ENCODE data around the gene P2RY11. TPM values are rescaled to one million over a fixed set of nuclear protein-coding genes. Genes with fewer than 3 reads are reported as not detected.

The P2RY11 gene
- total and polyA plus RNA-seq, 2 of the 4 experiments (the other 2 are of a cell fraction), result 0.54 to 4.5 TPM

DNA sequence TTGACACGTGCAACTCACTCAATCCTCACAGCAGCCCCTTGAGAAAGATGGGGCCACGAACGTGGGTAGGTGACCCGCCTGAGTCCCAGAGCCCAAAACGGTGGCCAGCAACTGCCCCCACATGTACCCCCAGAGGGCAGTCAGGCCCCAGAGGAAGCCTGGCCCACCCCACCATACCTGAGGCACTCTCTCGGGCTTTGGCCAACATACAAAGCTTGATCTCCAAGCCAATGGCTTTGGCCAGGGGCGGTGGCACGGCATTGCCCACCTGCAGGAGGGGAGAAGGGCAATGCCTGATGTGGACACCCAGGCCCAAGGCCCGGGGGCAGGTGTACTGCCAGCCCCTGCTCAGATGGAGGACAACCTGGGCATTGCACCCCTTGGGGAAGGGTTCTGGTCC lies 22.5 kb downstream of the P2RY11 start:
- Histone ChIP-seq H2BK20ac (ENCODE audit: low read depth, low read length) (no peak overlapping the region), H2BK15ac (ENCODE audit: low read depth, low read length) (no peak overlapping the region), H4K5ac (ENCODE audit: low read depth, low read length) (no peak overlapping the region), H3K4me2 (ENCODE audit: low read depth, low read length) (no peak overlapping the region), H2BK120ac (ENCODE audit: low read depth, low read length) (no peak overlapping the region), H2AK5ac (ENCODE audit: low read depth, low read length) (no peak overlapping the region), H4K20me1 (ENCODE audit: insufficient read depth, low read length) (no peaks in the 10 kb centered on the region; the same call in 1 of the 2 replicates), H2BK5ac (ENCODE audit: low read depth, low read length, poor library complexity, severe bottlenecking) (no peak overlapping the region), H3K18ac (ENCODE audit: low read depth, low read length) (no peak overlapping the region), H2AFZ (replicated peaks; ENCODE audit: low read length, poor library complexity) (no peak overlapping the region), H3K27me3 (ENCODE audit: control insufficient read depth, insufficient read depth, low read length) (no peaks in the 10 kb centered on the region), H3K4me1 (ENCODE audit: control insufficient read depth, insufficient read depth, low read length) (peaks cover 3% of the 10 kb centered on the region; the same call in 1 of the 2 replicates), H3K36me3 (ENCODE audit: control insufficient read depth, insufficient read depth, low read length) (peaks cover 61% of the 10 kb centered on the region), H3K9me3 (ENCODE audit: control insufficient read depth, insufficient read depth, low read length) (no peaks in the 10 kb centered on the region), H3K14ac (replicated peaks; ENCODE audit: low read depth, low read length) (no peak overlapping the region), H3K9me1 (ENCODE audit: insufficient read depth, low read length) (peaks cover 3% of the 10 kb centered on the region), H3K4me3 (ENCODE audit: insufficient read depth, low read depth, low read length) (no peak overlapping the region), H3K56ac (ENCODE audit: extremely low read depth, insufficient read depth, low read length) (no peak overlapping the region), H4K91ac (ENCODE audit: insufficient read depth, low read depth, low read length) (no peak overlapping the region), H3K9ac (ENCODE audit: low read depth, low read length) (no peak overlapping the region), H3K27ac (ENCODE audit: insufficient read depth, low read length) (no peak overlapping the region), H4K8ac (ENCODE audit: low read depth in 2 of 2, low read length in 2 of 2) (no peak overlapping the region), H3K23ac (ENCODE audit: low read depth, low read length) (no peak overlapping the region), H3K79me1 (ENCODE audit: low read depth in 1 of 2, low read length in 2 of 2) (peaks cover 0 to 6% of the 10 kb centered on the region in 2 experiments; a peak in 3 of 4 replicates), H2AK9ac (replicated peaks; ENCODE audit: low read depth, low read length, poor library complexity) (no peak overlapping the region), H3K4ac (ENCODE audit: low read depth, low read length) (no peak overlapping the region)
- DNase-seq (no peak), ATAC-seq (ENCODE audit: low read depth) (no peak)
- in situ Hi-C loops (cut with MboI; ENCODE audit: low sequenced_read_pairs) (no loop called here), intact Hi-C loops (cut with micrococcal nuclease) (no loop called here), dilution Hi-C loops (cut with HindIII; ENCODE audit: low sequenced_read_pairs, unreplicated experiment) (no loop called here)
- ChIA-PET POLR2A (ENCODE audit: unreplicated experiment) (interaction anchor here (0.6 kb wide), 1 partner anchor 43 kb away, joined by 3 read pairs; no protein-coding TSS in a partner anchor), CTCF (no interaction called here)
- no peak for TF ChIP-seq MAZ (IDR thresholded peaks at IDR 0.05; ENCODE audit: borderline replicate concordance, low read depth, low read length)
- 94% methylated on average over 3 of the region's 9 CpGs; no CpG with 5 or more reads in 1 of the 2 experiments for WGBS, 2 experiments (ENCODE audit: extremely low coverage in 2 of 2, insufficient read length in 1 of 2)
- BruUV-seq (replicated peaks), result no TSS peak

Measured in IMR-90 (cell line).